ENCODE results near the gene KIF1C.

- TF ChIP-seq CTCF (IDR thresholded peaks at IDR 0.05) (no peak), POLR2A (IDR thresholded peaks at IDR 0.05; ENCODE audit: low read depth) (peak; percentile 89)
Observed at GRCh38 chr17:4948166-4948930, 49.4 kb upstream of the KIF1C start, which contains the start of gene PFN1.
